NB4 (cell line): ENCODE results near the gene CD74.

ENCODE experiments used
- CTCF ChIP-seq: IDR thresholded peaks from one replicate; pipeline ENCODE4 v1.5.1; 2012; ENCODE audit warnings: low read depth, low read length
- MYC ChIP-seq: IDR thresholded peaks from 2 replicates; pipeline ENCODE4 v1.6.1; 2011; ENCODE audit warnings: low read depth, low read length
- POLR2A ChIP-seq: IDR thresholded peaks from 2 replicates; pipeline ENCODE4 v1.6.1; 2011; ENCODE audit warnings: mild to moderate bottlenecking; ENCODE audit not compliant: insufficient read length; ENCODE audit errors: extremely low read depth

- TF ChIP-seq POLR2A (no peak), CTCF (no peak), MYC (no peak)
These were observed 44.4 kb upstream of the CD74 start for GRCh38 chr5:150457121-150457520.
